WTC11 (cell line): Measurements from ENCODE around the gene SREBF1. TPM values are rescaled to one million over a fixed set of nuclear protein-coding genes. Genes with fewer than 3 reads are reported as not detected.

Experiments used
- ATAC-seq: fragments of 200-7000 bp; cut with Tn5 transposase; 2 replicates; pipeline ENCODE4 v1.10.0; 2021; ENCODE audit warnings: mild to moderate bottlenecking, moderate library complexity
- CTCF ChIA-PET: fragments of 300-600 bp; sonication (Branson Sonifier 250); formaldehyde crosslinking; loops from one replicate; lab custom pipeline; 2021; ENCODE audit warnings: antibody characterized with exemption; lab: Charles Lee
- POLR2A ChIA-PET: fragments of 350-600 bp; sonication (Branson Sonifier 250); formaldehyde crosslinking; loops from one replicate; lab custom pipeline; 2021; ENCODE audit warnings: antibody characterized with exemption; lab: Charles Lee
- DNase-seq: peaks from one replicate; pipeline ENCODE4 v3.0.0; 2021; ENCODE audit warnings: low spot score
- H3K27ac Mint-ChIP-seq: 2 replicates; pipeline ENCODE4 v1.8.0; 2021; ENCODE audit warnings: mixed read lengths
- H3K27me3 Mint-ChIP-seq: 2 replicates; pipeline ENCODE4 v1.8.0; 2021; ENCODE audit warnings: low read depth, mild to moderate bottlenecking, moderate library complexity, mixed read lengths
- H3K36me3 Mint-ChIP-seq: 2 replicates; pipeline ENCODE4 v1.8.0; 2021; ENCODE audit warnings: mixed read lengths
- H3K4me1 Mint-ChIP-seq: 2 replicates; pipeline ENCODE4 v1.8.0; 2022; ENCODE audit warnings: mixed read lengths
- H3K4me3 Mint-ChIP-seq: 2 replicates; pipeline ENCODE4 v1.8.0; 2021; ENCODE audit warnings: mild to moderate bottlenecking, moderate library complexity, mixed read lengths
- H3K9me3 Mint-ChIP-seq: 2 replicates; pipeline ENCODE4 v1.8.0; 2021; ENCODE audit warnings: mixed read lengths
- AR ChIP-seq: fragments of 250-450 bp; sonication (Bioruptor Pico); IDR thresholded peaks from 2 replicates; pipeline ENCODE4 v1.9.0; 2021; ENCODE audit warnings: mild to moderate bottlenecking
- ATF1 ChIP-seq: sonication (generic); formaldehyde crosslinking; IDR thresholded peaks from 2 replicates; pipeline ENCODE4 v1.8.1; 2023; ENCODE audit warnings: mild to moderate bottlenecking, moderate library complexity, missing genetic modification reagents
- CTCF ChIP-seq: fragments of 200-600 bp; IDR thresholded peaks from 2 replicates; pipeline ENCODE4 v1.8.0; 2022; ENCODE audit warnings: antibody characterized with exemption
- ESRRA ChIP-seq: sonication (generic); formaldehyde crosslinking; IDR thresholded peaks from 2 replicates; pipeline ENCODE4 v1.8.1; 2022; ENCODE audit warnings: mild to moderate bottlenecking, missing genetic modification reagents, borderline replicate concordance
- FOXP1 ChIP-seq: sonication (generic); formaldehyde crosslinking; IDR thresholded peaks from 2 replicates; pipeline ENCODE4 v1.8.0; 2022; ENCODE audit warnings: missing genetic modification reagents, mild to moderate bottlenecking, moderate library complexity, borderline replicate concordance
- GABPB1 ChIP-seq: sonication (generic); formaldehyde crosslinking; IDR thresholded peaks from 2 replicates; pipeline ENCODE4 v1.8.1; 2023; ENCODE audit warnings: mild to moderate bottlenecking, missing genetic modification reagents
- GTF2I ChIP-seq: fragments of 250-450 bp; sonication (Bioruptor Pico); conservative IDR thresholded peaks from 2 replicates; pipeline ENCODE4 v1.4.0; 2021; ENCODE audit warnings: mild to moderate bottlenecking
- HMGXB4 ChIP-seq: sonication (generic); formaldehyde crosslinking; IDR thresholded peaks from 2 replicates; pipeline ENCODE4 v1.8.1; 2023; ENCODE audit warnings: mild to moderate bottlenecking, moderate library complexity, missing genetic modification reagents
- IRF2 ChIP-seq: sonication (generic); formaldehyde crosslinking; IDR thresholded peaks from 2 replicates; pipeline ENCODE4 v1.8.0; 2022; ENCODE audit warnings: low read depth, missing genetic modification reagents, borderline replicate concordance
- MAX ChIP-seq: sonication (generic); formaldehyde crosslinking; IDR thresholded peaks from 2 replicates; pipeline ENCODE4 v1.8.0; 2022; ENCODE audit warnings: mild to moderate bottlenecking, missing genetic modification reagents
- NFATC4 ChIP-seq: fragments of 250-450 bp; sonication (Bioruptor Pico); IDR thresholded peaks from 2 replicates; pipeline ENCODE4 v1.9.0; 2021; ENCODE audit warnings: mild to moderate bottlenecking
- NR3C1 ChIP-seq: sonication (generic); formaldehyde crosslinking; conservative IDR thresholded peaks from 2 replicates; pipeline ENCODE4 v1.8.1; 2023; ENCODE audit warnings: low read depth, mild to moderate bottlenecking, missing genetic modification reagents
- PREB ChIP-seq: sonication (generic); formaldehyde crosslinking; IDR thresholded peaks from 2 replicates; pipeline ENCODE4 v1.8.1; 2022; ENCODE audit warnings: mild to moderate bottlenecking, missing genetic modification reagents, moderate library complexity, borderline replicate concordance
- PRRX2 ChIP-seq: fragments of 250-450 bp; sonication (Bioruptor Pico); IDR thresholded peaks from 2 replicates; pipeline ENCODE4 v1.8.0; 2021; ENCODE audit warnings: mild to moderate bottlenecking
- SMAD4 ChIP-seq: sonication (generic); formaldehyde crosslinking; IDR thresholded peaks from 2 replicates; pipeline ENCODE4 v1.8.0; 2022; ENCODE audit warnings: mild to moderate bottlenecking, missing genetic modification reagents
- SP1 ChIP-seq: sonication (generic); formaldehyde crosslinking; conservative IDR thresholded peaks from 2 replicates; pipeline ENCODE4 v1.8.1; 2022; ENCODE audit warnings: missing genetic modification reagents
- ZBTB21 ChIP-seq: sonication (generic); formaldehyde crosslinking; IDR thresholded peaks from 2 replicates; pipeline ENCODE4 v1.8.1; 2023; ENCODE audit warnings: mild to moderate bottlenecking, missing genetic modification reagents, borderline replicate concordance
- ZNF423 ChIP-seq: fragments of 250-450 bp; sonication (Bioruptor Pico); IDR thresholded peaks from 2 replicates; pipeline ENCODE4 v2.1.2; 2022; ENCODE audit warnings: mild to moderate bottlenecking, moderate library complexity
- ZNF512 ChIP-seq: sonication (generic); formaldehyde crosslinking; IDR thresholded peaks from 2 replicates; pipeline ENCODE4 v1.8.1; 2022; ENCODE audit warnings: missing genetic modification reagents, borderline replicate concordance
- ZNF671 ChIP-seq: fragments of 250-450 bp; sonication (Bioruptor Pico); IDR thresholded peaks from 2 replicates; pipeline ENCODE4 v1.8.0; 2021; ENCODE audit warnings: mild to moderate bottlenecking
- total RNA-seq: library from RNA; stranded (reverse); gene quantifications from 3 replicates; pipeline ENCODE4 v1.2.3, GENCODE V29; 2021

The SREBF1 gene
- total RNA-seq, 1 experiment from 2014 or later, result 93.7 TPM

GRCh38 chr17:17859909-17860765 lies 23.4 kb upstream of the SREBF1 start (continued):
- TF ChIP-seq CTCF (peak; percentile 94), FOXP1 (CRISPR knock-in tag) (no peak), NR3C1 (CRISPR knock-in tag) (no peak), PREB (CRISPR knock-in tag) (no peak), ZNF423 (CRISPR knock-in tag) (no peak), GABPB1 (CRISPR knock-in tag) (no peak), GTF2I (CRISPR knock-in tag) (no peak), ZBTB21 (CRISPR knock-in tag) (no peak), PRRX2 (CRISPR knock-in tag) (no peak), SP1 (CRISPR knock-in tag) (0 out of 2 replicates have a peak, but pooled peaks have one; percentile 37), HMGXB4 (CRISPR knock-in tag) (peak; percentile 35; the same call in 1 of the 2 replicates)

GRCh38 chr17:17857496-17857895 lies 20.7 kb upstream of the SREBF1 start:
- ChIA-PET CTCF (interaction anchor here (1.4 to 4.4 kb wide), 3 partner anchors 13 to 62 kb away, joined by 3 to 20 read pairs (median 5); no protein-coding TSS in a partner anchor), POLR2A (interaction anchor here (1.0 kb wide), 1 partner anchor 21 kb away, joined by 4 read pairs; the partner anchor contains the start of gene SREBF1)
- Mint-ChIP-seq H3K27ac (peak overlapping the region; percentile 23; the same call in 1 of the 2 replicates), H3K36me3 (no peaks in the 10 kb centered on the region), H3K27me3 (no peaks in the 10 kb centered on the region), H3K9me3 (no peaks in the 10 kb centered on the region), H3K4me1 (peaks cover 11% of the 10 kb centered on the region), H3K4me3 (no peak overlapping the region)
- ATAC-seq, result no peak
- no peak for DNase-seq
- TF ChIP-seq AR, result no peak
- no peak for TF ChIP-seq MAX (CRISPR knock-in tag)
- no peak for TF ChIP-seq SP1 (CRISPR knock-in tag)
- no peak for TF ChIP-seq ATF1 (CRISPR knock-in tag)
- TF ChIP-seq ESRRA, result no peak
- TF ChIP-seq ZNF512 (CRISPR knock-in tag), result no peak
- TF ChIP-seq IRF2 (CRISPR knock-in tag), result no peak
- no peak for TF ChIP-seq SMAD4 (CRISPR knock-in tag)
- TF ChIP-seq ZNF671 (CRISPR knock-in tag), result no peak
- no peak for TF ChIP-seq NFATC4 (CRISPR knock-in tag)
- TF ChIP-seq CTCF, result no peak
